Spinal cord (tissue), 10 donors: ENCODE measurements around the gene GTSF1L. TPM values are rescaled to one million over a fixed set of nuclear protein-coding genes. Genes with fewer than 3 reads are reported as not detected.

ENCODE experiments used
- DNase-seq, 6 donors: peaks; one replicate each; pipeline versions ENCODE4 v3.0.0 to v3.0.0-alpha.2; 2013 to 2015; ENCODE audit warnings: low spot score in 6 of 6, low read depth in 4 of 6
- H3K27ac ChIP-seq: one replicate; pipeline ENCODE4 v1.5.1; 2013; ENCODE audit warnings: low read depth, low read length, control low read depth
- H3K27me3 ChIP-seq: one replicate; pipeline ENCODE4 v1.6.1; 2013; ENCODE audit warnings: low read length; ENCODE audit not compliant: control insufficient read depth, insufficient read depth
- H3K36me3 ChIP-seq: one replicate; pipeline ENCODE4 v1.6.1; 2013; ENCODE audit warnings: low read length; ENCODE audit not compliant: control insufficient read depth, insufficient read depth
- H3K4me1 ChIP-seq: one replicate; pipeline ENCODE4 v1.6.1; 2013; ENCODE audit warnings: low read length; ENCODE audit not compliant: control insufficient read depth, insufficient read depth
- H3K4me3 ChIP-seq: one replicate; pipeline ENCODE4 v1.5.1; 2013; ENCODE audit warnings: low read depth, low read length, control low read depth
- H3K9me3 ChIP-seq: one replicate; pipeline ENCODE4 v1.6.1; 2013; ENCODE audit warnings: low read length; ENCODE audit not compliant: control insufficient read depth, insufficient read depth
- WGBS: methylation state at CpG from one replicate; pipeline ENCODE4 v1.1.5; 2013; ENCODE audit warnings: missing lambda C conversion rate; ENCODE audit not compliant: insufficient coverage; 5-methylcytosine and 5-hydroxymethylcytosine counted together
- long read RNA-seq, 4 donors: transcript quantifications; one replicate each; lab custom pipeline, GENCODE V29; 2026
- polyA plus RNA-seq, 2 donors: library from polyadenylated mRNA; unstranded; fragments of 120-200 nt; gene quantifications; one replicate each; pipeline ENCODE4 v1.2.1, GENCODE V29; 2013; ENCODE audit not compliant: insufficient read length in 2 of 2
- total RNA-seq, 2 donors: library from RNA; depleted of rRNA in 1 of 2; stranded (reverse); fragments of 120-200 nt in 1 of 2; fragments of >200 nt in 1 of 2; gene quantifications; one replicate each; pipeline versions ENCODE4 v1.2.3 to v1.2.4, GENCODE V29; 2013 to 2014
- donor health status: healthy.

GTSF1L gene
- total RNA-seq (under 1 TPM in 1 of 2 donors, not detected in 1; 0.40 TPM), polyA plus RNA-seq (not detected)
- long read RNA-seq, donor 1: 0 reads
- long read RNA-seq, donor 2: 0 reads
- long read RNA-seq, donor 3: 0 reads
- long read RNA-seq, donor 4: 0 reads

- DNase-seq: peak in 1 of 6 donors; percentile 30
- Histone ChIP-seq H3K4me1 (peaks cover 1% of the 10 kb centered on the region), H3K36me3 (no peaks in the 10 kb centered on the region), H3K27ac (no peak within 1 kb of the TSS), H3K27me3 (no peaks in the 10 kb centered on the region), H3K9me3 (no peaks in the 10 kb centered on the region), H3K4me3 (no peak within 1 kb of the TSS)
- WGBS: 71% methylated on average over 9 of the region's 11 CpGs
These were observed at the start of gene GTSF1L for GRCh38 chr20:43726811-43727338. Gene GTSF1L, minus strand, starts transcription at chr20:43727002. Its CDS starts 308 bp downstream, at chr20:43726694.

GRCh38 chr20:43774754-43775153 lies 48.0 kb upstream of the GTSF1L start:
- no peak overlapping the region for H3K4me3 ChIP-seq
- H3K4me1 ChIP-seq: peaks cover 6% of the 10 kb centered on the region
- DNase-seq: no peak
- H3K27ac ChIP-seq: no peak overlapping the region
- H3K36me3 ChIP-seq: no peaks in the 10 kb centered on the region
- WGBS: 95% methylated on average over 4 of the region's 10 CpGs
- H3K27me3 ChIP-seq: no peaks in the 10 kb centered on the region
- H3K9me3 ChIP-seq: no peaks in the 10 kb centered on the region

GRCh38 chr20:43771503-43772190 lies 44.8 kb upstream of the GTSF1L start:
- no peak overlapping the region for H3K4me3 ChIP-seq
- H3K36me3 ChIP-seq: no peaks in the 10 kb centered on the region
- 70% methylated on average over 5 of the region's 9 CpGs for WGBS
- H3K27me3 ChIP-seq: no peaks in the 10 kb centered on the region
- H3K27ac ChIP-seq: no peak overlapping the region
- H3K4me1 ChIP-seq: peaks cover 18% of the 10 kb centered on the region
- DNase-seq: no peak
- H3K9me3 ChIP-seq: no peaks in the 10 kb centered on the region

- no peak for DNase-seq
- H3K4me1 ChIP-seq: peaks cover 30% of the 10 kb centered on the region
- H3K36me3 ChIP-seq: no peaks in the 10 kb centered on the region
- H3K27me3 ChIP-seq: no peaks in the 10 kb centered on the region
- no peaks in the 10 kb centered on the region for H3K9me3 ChIP-seq
- WGBS: 80% methylated on average over 1 of the region's 3 CpGs
- H3K4me3 ChIP-seq: no peak overlapping the region
- no peak overlapping the region for H3K27ac ChIP-seq
These were observed 43.5 kb upstream of the GTSF1L start for GRCh38 chr20:43770342-43770741.

- Histone ChIP-seq H3K4me3 (no peak overlapping the region), H3K36me3 (no peaks in the 10 kb centered on the region), H3K27ac (no peak overlapping the region), H3K9me3 (no peaks in the 10 kb centered on the region), H3K4me1 (peaks cover 30% of the 10 kb centered on the region), H3K27me3 (no peaks in the 10 kb centered on the region)
- DNase-seq: peak in 2 of 6 donors; percentile 33 to 71
- WGBS: 39% methylated on average over 4 of the region's 5 CpGs
These were observed 41.1 kb upstream of the GTSF1L start for GRCh38 chr20:43767686-43768474.

- Histone ChIP-seq H3K4me1 (peaks cover 32% of the 10 kb centered on the region), H3K27ac (no peak overlapping the region), H3K36me3 (no peaks in the 10 kb centered on the region), H3K4me3 (no peak overlapping the region), H3K27me3 (no peaks in the 10 kb centered on the region), H3K9me3 (no peaks in the 10 kb centered on the region)
- DNase-seq: no peak
- WGBS: 47% methylated on average over 5 of the region's 9 CpGs
These were observed 40.1 kb upstream of the GTSF1L start for GRCh38 chr20:43766917-43767316.

GRCh38 chr20:43766385-43766784 lies 39.6 kb upstream of the GTSF1L start:
- 13% methylated on average over 4 of the region's 6 CpGs for WGBS
- no peaks in the 10 kb centered on the region for H3K9me3 ChIP-seq
- H3K27me3 ChIP-seq: no peaks in the 10 kb centered on the region
- DNase-seq: peak; percentile 50 to 93 (median 72)
- H3K27ac ChIP-seq: peak overlapping the region; percentile 78
- no peak overlapping the region for H3K4me3 ChIP-seq
- H3K36me3 ChIP-seq: no peaks in the 10 kb centered on the region
- H3K4me1 ChIP-seq: peaks cover 32% of the 10 kb centered on the region

GRCh38 chr20:43765916-43766315 lies 39.1 kb upstream of the GTSF1L start:
- 17% methylated on average over 7 of the region's 7 CpGs for WGBS
- H3K4me1 ChIP-seq: peaks cover 33% of the 10 kb centered on the region
- H3K4me3 ChIP-seq: no peak overlapping the region
- H3K27ac ChIP-seq: peak overlapping the region; percentile 78
- no peaks in the 10 kb centered on the region for H3K36me3 ChIP-seq
- DNase-seq: peak in 5 of 6 donors; percentile 39 to 94 (median 53)
- H3K9me3 ChIP-seq: no peaks in the 10 kb centered on the region
- no peaks in the 10 kb centered on the region for H3K27me3 ChIP-seq

- DNase-seq: no peak
- Histone ChIP-seq H3K27ac (no peak overlapping the region), H3K4me3 (no peak overlapping the region), H3K36me3 (no peaks in the 10 kb centered on the region), H3K9me3 (no peaks in the 10 kb centered on the region), H3K4me1 (peaks cover 33% of the 10 kb centered on the region), H3K27me3 (no peaks in the 10 kb centered on the region)
- 84% methylated on average over 5 of the region's 7 CpGs for WGBS
These were observed 36.1 kb upstream of the GTSF1L start for GRCh38 chr20:43762911-43763310.
